HepG2 (cell line): Measurements from ENCODE around the gene CHMP1A. TPM values are rescaled to one million over a fixed set of nuclear protein-coding genes. Genes with fewer than 3 reads are reported as not detected.

Experiments used
- DR1 ChIP-seq: sonication (generic); formaldehyde crosslinking; IDR thresholded peaks from 2 replicates; pipeline ENCODE4 v1.8.0; 2021; ENCODE audit warnings: mild to moderate bottlenecking, missing genetic modification reagents, inconsistent platforms
- FLYWCH1 ChIP-seq: sonication (generic); formaldehyde crosslinking; IDR thresholded peaks from 2 replicates; pipeline ENCODE4 v1.8.1; 2023; ENCODE audit warnings: mild to moderate bottlenecking, missing genetic modification reagents
- FOXA3 ChIP-seq: IDR thresholded peaks from 2 replicates; pipeline ENCODE4 v1.6.1; 2016; ENCODE audit warnings: missing genetic modification reagents, missing compliant biosample characterization
- HMG20A ChIP-seq: IDR thresholded peaks from 2 replicates; pipeline ENCODE4 v1.6.1; 2016; ENCODE audit warnings: borderline replicate concordance
- HNRNPH1 ChIP-seq: fragments of 200-400 bp; formaldehyde crosslinking; optimal IDR thresholded peaks from 2 replicates; pipeline ENCODE3; 2017; ENCODE audit warnings: mild to moderate bottlenecking, low read depth, low read length
- HOXA3 ChIP-seq: sonication (generic); formaldehyde crosslinking; IDR thresholded peaks from 2 replicates; pipeline ENCODE4 v1.5.0; 2020; ENCODE audit warnings: missing genetic modification reagents
- NCOA2 ChIP-seq: sonication (generic); formaldehyde crosslinking; IDR thresholded peaks from 2 replicates; pipeline ENCODE4 v1.8.0; 2022; ENCODE audit warnings: inconsistent platforms
- NR2C2 ChIP-seq: sonication (generic); formaldehyde crosslinking; IDR thresholded peaks from 2 replicates; pipeline ENCODE4 v1.4.0; 2020; ENCODE audit warnings: missing genetic modification reagents, mild to moderate bottlenecking, moderate library complexity, borderline replicate concordance
- PTBP1 ChIP-seq: fragments of 200-400 bp; formaldehyde crosslinking; IDR thresholded peaks from 2 replicates; pipeline ENCODE4 v1.6.1; 2018; ENCODE audit warnings: low read length, low read depth; ENCODE audit not compliant: poor library complexity, severe bottlenecking
- REPIN1 ChIP-seq: sonication (generic); formaldehyde crosslinking; IDR thresholded peaks from 2 replicates; pipeline ENCODE4 v1.8.0; 2022; ENCODE audit warnings: missing genetic modification reagents, low read depth, mild to moderate bottlenecking, borderline replicate concordance
- SKI ChIP-seq: fragments of 450-650 bp; IDR thresholded peaks from one replicate; pipeline ENCODE4 v1.6.1; 2018; ENCODE audit warnings: mild to moderate bottlenecking; ENCODE audit not compliant: partially characterized antibody
- SP4 ChIP-seq: sonication (generic); formaldehyde crosslinking; IDR thresholded peaks from 2 replicates; pipeline ENCODE4 v1.8.1; 2023; ENCODE audit warnings: mild to moderate bottlenecking, missing genetic modification reagents
- SRF ChIP-seq: IDR thresholded peaks from 2 replicates; pipeline ENCODE4 v1.6.1; 2011; ENCODE audit warnings: mild to moderate bottlenecking, low read depth, low read length, moderate library complexity
- TAF1 ChIP-seq: sonication (generic); formaldehyde crosslinking; IDR thresholded peaks from 2 replicates; pipeline ENCODE4 v1.4.0; 2020; ENCODE audit warnings: missing genetic modification reagents
- ZMYM3 ChIP-seq: sonication (generic); formaldehyde crosslinking; IDR thresholded peaks from 2 replicates; pipeline ENCODE4 v1.5.1; 2020; ENCODE audit warnings: mild to moderate bottlenecking, missing genetic modification reagents
- ZNF431 ChIP-seq: sonication (generic); formaldehyde crosslinking; IDR thresholded peaks from 2 replicates; pipeline ENCODE4 v1.9.0; 2022; ENCODE audit warnings: missing genetic modification reagents, low read depth, mild to moderate bottlenecking, borderline replicate concordance
- ZNF660 ChIP-seq: sonication (generic); formaldehyde crosslinking; IDR thresholded peaks from 2 replicates; pipeline ENCODE4 v1.5.1; 2020; ENCODE audit warnings: mild to moderate bottlenecking, low read depth, missing genetic modification reagents, borderline replicate concordance
- ZSCAN29 ChIP-seq: sonication (generic); formaldehyde crosslinking; conservative IDR thresholded peaks from 2 replicates; pipeline ENCODE4 v1.4.0; 2020; ENCODE audit warnings: mild to moderate bottlenecking, missing genetic modification reagents
- polyA plus RNA-seq, 8 experiments: library from polyadenylated mRNA; depleted of rRNA in 3 of 8; stranded (reverse) in 7 of 8; unstranded in 1 of 8; fragments of >200 nt; fragmentation: Illumina TruSeq in 4 of 8; extraction: Trizol in 4 of 8; gene quantifications; 2 replicates each; pipeline versions ENCODE4 v1.2.1 to v1.2.3, GENCODE V29; 2011 to 2016; ENCODE audit warnings: low read depth in 4 of 8, missing spikeins in 1 of 8, mixed read lengths in 1 of 8; ENCODE audit not compliant: insufficient read depth in 1 of 8
- total RNA-seq, 5 experiments: library from RNA; depleted of rRNA; stranded (reverse); fragments of >200 nt; fragmentation: Illumina TruSeq; extraction: Trizol; gene quantifications; 2 replicates each; pipeline ENCODE4 v1.2.3, GENCODE V29; 2016; ENCODE audit warnings: low read depth in 1 of 5
- TF ChIP-seq, protein P1 (sequence below): IDR thresholded peaks from 2 replicates; pipeline ENCODE4 v1.6.1; 2018; ENCODE audit warnings: missing genetic modification reagents
- TF ChIP-seq, protein P2 (sequence below): sonication (generic); formaldehyde crosslinking; IDR thresholded peaks from 2 replicates; pipeline ENCODE4 v1.5.1; 2020; ENCODE audit warnings: mild to moderate bottlenecking, missing genetic modification reagents, moderate library complexity
- TF ChIP-seq, protein P3 (sequence below): IDR thresholded peaks from 2 replicates; pipeline ENCODE4 v1.6.1; 2016; ENCODE audit warnings: missing genetic modification reagents, missing compliant biosample characterization
- TF ChIP-seq, protein P4 (sequence below): sonication (generic); formaldehyde crosslinking; IDR thresholded peaks from 2 replicates; pipeline ENCODE4 v1.5.0; 2020; ENCODE audit warnings: mild to moderate bottlenecking, missing genetic modification reagents, borderline replicate concordance

Gene CHMP1A
- total and polyA plus RNA-seq, 2 of the 13 experiments (the other 11 are each of a cell fraction or from before 2014, with no cell fraction given) = 69.4 to 73.3 TPM

DNA sequence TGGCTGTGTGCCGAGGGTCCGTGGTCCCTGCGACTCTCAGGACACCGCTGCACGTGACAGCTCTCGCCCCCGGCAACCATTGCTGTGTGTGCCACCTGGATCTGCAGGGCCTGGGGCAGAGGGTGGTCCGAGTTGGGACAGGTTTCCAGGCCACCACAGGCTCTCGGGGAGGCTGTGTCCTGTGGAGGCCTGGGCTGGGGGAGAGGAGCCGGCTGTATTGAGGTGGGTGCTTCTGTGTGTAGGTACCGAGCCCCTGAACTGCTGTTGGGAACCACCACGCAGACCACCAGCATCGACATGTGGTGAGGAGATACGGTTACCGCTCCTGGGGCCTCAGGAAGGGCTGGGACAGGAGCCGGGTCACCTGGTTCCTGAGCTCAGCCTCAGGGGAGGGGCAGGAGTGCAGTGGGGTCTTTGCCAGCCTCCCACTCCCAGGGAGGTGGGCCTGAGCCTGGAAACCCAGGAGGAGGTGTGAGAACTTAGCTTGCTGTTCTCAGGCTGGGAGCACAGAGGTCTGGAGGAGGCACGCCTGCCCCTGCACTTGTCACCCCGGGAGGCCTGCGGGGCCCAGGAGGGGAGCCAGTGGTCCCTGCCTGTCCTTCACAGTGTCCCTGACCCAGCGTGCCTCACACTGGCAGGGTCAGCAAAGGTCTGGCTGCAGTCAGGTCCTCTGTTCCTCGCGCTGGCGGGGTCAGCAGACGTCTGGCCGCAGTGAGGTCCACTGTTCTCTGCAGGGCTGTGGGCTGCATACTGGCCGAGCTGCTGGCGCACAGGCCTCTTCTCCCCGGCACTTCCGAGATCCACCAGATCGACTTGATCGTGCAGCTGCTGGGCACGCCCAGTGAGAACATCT lies 36.6 kb upstream of the CHMP1A start (continued):
- TF ChIP-seq, protein P1, sequence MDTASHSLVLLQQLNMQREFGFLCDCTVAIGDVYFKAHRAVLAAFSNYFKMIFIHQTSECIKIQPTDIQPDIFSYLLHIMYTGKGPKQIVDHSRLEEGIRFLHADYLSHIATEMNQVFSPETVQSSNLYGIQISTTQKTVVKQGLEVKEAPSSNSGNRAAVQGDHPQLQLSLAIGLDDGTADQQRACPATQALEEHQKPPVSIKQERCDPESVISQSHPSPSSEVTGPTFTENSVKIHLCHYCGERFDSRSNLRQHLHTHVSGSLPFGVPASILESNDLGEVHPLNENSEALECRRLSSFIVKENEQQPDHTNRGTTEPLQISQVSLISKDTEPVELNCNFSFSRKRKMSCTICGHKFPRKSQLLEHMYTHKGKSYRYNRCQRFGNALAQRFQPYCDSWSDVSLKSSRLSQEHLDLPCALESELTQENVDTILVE (CRISPR knock-in tag) = no peak
- TF ChIP-seq, protein P2, sequence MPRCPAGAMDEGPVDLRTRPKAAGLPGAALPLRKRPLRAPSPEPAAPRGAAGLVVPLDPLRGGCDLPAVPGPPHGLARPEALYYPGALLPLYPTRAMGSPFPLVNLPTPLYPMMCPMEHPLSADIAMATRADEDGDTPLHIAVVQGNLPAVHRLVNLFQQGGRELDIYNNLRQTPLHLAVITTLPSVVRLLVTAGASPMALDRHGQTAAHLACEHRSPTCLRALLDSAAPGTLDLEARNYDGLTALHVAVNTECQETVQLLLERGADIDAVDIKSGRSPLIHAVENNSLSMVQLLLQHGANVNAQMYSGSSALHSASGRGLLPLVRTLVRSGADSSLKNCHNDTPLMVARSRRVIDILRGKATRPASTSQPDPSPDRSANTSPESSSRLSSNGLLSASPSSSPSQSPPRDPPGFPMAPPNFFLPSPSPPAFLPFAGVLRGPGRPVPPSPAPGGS (CRISPR knock-in tag) = 0 out of 2 replicates have a peak, but pooled peaks have one; percentile 51
- TF ChIP-seq NCOA2 (CRISPR knock-in tag) = peak; percentile 65
- peak; percentile 60; the same call in 1 of the 2 replicates for TF ChIP-seq SP4 (CRISPR knock-in tag)
- peak; percentile 61; the same call in 1 of the 2 replicates for TF ChIP-seq ZNF431 (CRISPR knock-in tag)
- TF ChIP-seq, protein P3, sequence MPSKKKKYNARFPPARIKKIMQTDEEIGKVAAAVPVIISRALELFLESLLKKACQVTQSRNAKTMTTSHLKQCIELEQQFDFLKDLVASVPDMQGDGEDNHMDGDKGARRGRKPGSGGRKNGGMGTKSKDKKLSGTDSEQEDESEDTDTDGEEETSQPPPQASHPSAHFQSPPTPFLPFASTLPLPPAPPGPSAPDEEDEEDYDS (CRISPR knock-in tag) = peak; percentile 24
- TF ChIP-seq PTBP1 = no peak
- TF ChIP-seq FLYWCH1 (CRISPR knock-in tag) = no peak
- peak; percentile 40; the same call in 1 of the 2 replicates for TF ChIP-seq ZNF660 (CRISPR knock-in tag)
- TF ChIP-seq REPIN1 (CRISPR knock-in tag) = peak; percentile 68; the same call in 1 of the 2 replicates
- TF ChIP-seq SKI = peak; percentile 98
- TF ChIP-seq DR1 (CRISPR knock-in tag) = no peak
- TF ChIP-seq ZMYM3 (CRISPR knock-in tag) = peak; percentile 81
- TF ChIP-seq, protein P4, sequence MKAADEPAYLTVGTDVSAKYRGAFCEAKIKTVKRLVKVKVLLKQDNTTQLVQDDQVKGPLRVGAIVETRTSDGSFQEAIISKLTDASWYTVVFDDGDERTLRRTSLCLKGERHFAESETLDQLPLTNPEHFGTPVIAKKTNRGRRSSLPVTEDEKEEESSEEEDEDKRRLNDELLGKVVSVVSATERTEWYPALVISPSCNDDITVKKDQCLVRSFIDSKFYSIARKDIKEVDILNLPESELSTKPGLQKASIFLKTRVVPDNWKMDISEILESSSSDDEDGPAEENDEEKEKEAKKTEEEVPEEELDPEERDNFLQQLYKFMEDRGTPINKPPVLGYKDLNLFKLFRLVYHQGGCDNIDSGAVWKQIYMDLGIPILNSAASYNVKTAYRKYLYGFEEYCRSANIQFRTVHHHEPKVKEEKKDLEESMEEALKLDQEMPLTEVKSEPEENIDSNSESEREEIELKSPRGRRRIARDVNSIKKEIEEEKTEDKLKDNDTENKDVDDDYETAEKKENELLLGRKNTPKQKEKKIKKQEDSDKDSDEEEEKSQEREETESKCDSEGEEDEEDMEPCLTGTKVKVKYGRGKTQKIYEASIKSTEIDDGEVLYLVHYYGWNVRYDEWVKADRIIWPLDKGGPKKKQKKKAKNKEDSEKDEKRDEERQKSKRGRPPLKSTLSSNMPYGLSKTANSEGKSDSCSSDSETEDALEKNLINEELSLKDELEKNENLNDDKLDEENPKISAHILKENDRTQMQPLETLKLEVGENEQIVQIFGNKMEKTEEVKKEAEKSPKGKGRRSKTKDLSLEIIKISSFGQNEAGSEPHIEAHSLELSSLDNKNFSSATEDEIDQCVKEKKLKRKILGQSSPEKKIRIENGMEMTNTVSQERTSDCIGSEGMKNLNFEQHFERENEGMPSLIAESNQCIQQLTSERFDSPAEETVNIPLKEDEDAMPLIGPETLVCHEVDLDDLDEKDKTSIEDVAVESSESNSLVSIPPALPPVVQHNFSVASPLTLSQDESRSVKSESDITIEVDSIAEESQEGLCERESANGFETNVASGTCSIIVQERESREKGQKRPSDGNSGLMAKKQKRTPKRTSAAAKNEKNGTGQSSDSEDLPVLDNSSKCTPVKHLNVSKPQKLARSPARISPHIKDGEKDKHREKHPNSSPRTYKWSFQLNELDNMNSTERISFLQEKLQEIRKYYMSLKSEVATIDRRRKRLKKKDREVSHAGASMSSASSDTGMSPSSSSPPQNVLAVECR (CRISPR knock-in tag) = peak; percentile 74
- TF ChIP-seq HNRNPH1 = peak; percentile 17
- peak; percentile 75 for TF ChIP-seq NR2C2 (CRISPR knock-in tag)
- peak; percentile 50 for TF ChIP-seq HOXA3 (CRISPR knock-in tag)
- TF ChIP-seq TAF1 = no peak
- TF ChIP-seq HMG20A (CRISPR knock-in tag) = peak; percentile 51; the same call in 1 of the 2 replicates
- 0 out of 2 replicates have a peak, but pooled peaks have one; percentile 16 for TF ChIP-seq ZSCAN29 (CRISPR knock-in tag)
- TF ChIP-seq FOXA3 = peak; percentile 47; the same call in 1 of the 2 replicates
- no peak for TF ChIP-seq SRF
